Stimulated activated naive CD8-positive, alpha-beta T cell treated with anti-CD3 and anti-CD28 coated beads, Interleukin-15, Interleukin-2, amounts not matched to agents 100 ng/mL and 50 ng/mL, for 24 hours (primary cell): Measurements from ENCODE around the gene FAM168A.

Source experiments
- H3K27ac Mint-ChIP-seq: one replicate; pipeline ENCODE4 v1.8.0; 2021; ENCODE audit warnings: mild to moderate bottlenecking, mixed read lengths
- H3K27me3 Mint-ChIP-seq: one replicate; pipeline ENCODE4 v1.8.0; 2021; ENCODE audit warnings: mixed read lengths
- H3K36me3 Mint-ChIP-seq: one replicate; pipeline ENCODE4 v1.8.0; 2021; ENCODE audit warnings: low read depth, mixed read lengths
- H3K4me1 Mint-ChIP-seq: one replicate; pipeline ENCODE4 v1.8.0; 2021; ENCODE audit warnings: low read depth, mixed read lengths
- H3K4me3 Mint-ChIP-seq: one replicate; pipeline ENCODE4 v1.8.0; 2021; ENCODE audit warnings: mild to moderate bottlenecking, mixed read lengths
- H3K9me3 Mint-ChIP-seq: one replicate; pipeline ENCODE4 v1.8.0; 2021; ENCODE audit warnings: mixed read lengths

The FAM168A gene

GRCh38 chr11:73554671-73555320, 43.1 kb downstream of the FAM168A start:
- peaks cover 7% of the 10 kb centered on the region for H3K36me3 Mint-ChIP-seq
- H3K27ac Mint-ChIP-seq, result no peak overlapping the region
- H3K4me3 Mint-ChIP-seq, result no peak overlapping the region
- peaks cover 19% of the 10 kb centered on the region for H3K4me1 Mint-ChIP-seq
- no peaks in the 10 kb centered on the region for H3K27me3 Mint-ChIP-seq
- H3K9me3 Mint-ChIP-seq, result no peaks in the 10 kb centered on the region

- Mint-ChIP-seq H3K9me3 (no peaks in the 10 kb centered on the region), H3K27ac (no peak overlapping the region)
Measured at GRCh38 chr11:73553266-73553665, 44.6 kb downstream of the FAM168A start.

GRCh38 chr11:73551677-73552076, 46.2 kb downstream of the FAM168A start:
- no peak overlapping the region for H3K4me3 Mint-ChIP-seq
- no peaks in the 10 kb centered on the region for H3K9me3 Mint-ChIP-seq
- no peak overlapping the region for H3K27ac Mint-ChIP-seq
- H3K27me3 Mint-ChIP-seq, result no peaks in the 10 kb centered on the region
- H3K36me3 Mint-ChIP-seq, result peaks cover 7% of the 10 kb centered on the region
- H3K4me1 Mint-ChIP-seq, result peaks cover 35% of the 10 kb centered on the region

More at GRCh38 chr11:73553266-73553665, 44.6 kb downstream of the FAM168A start:
- Mint-ChIP-seq H3K27me3 (no peaks in the 10 kb centered on the region), H3K4me1 (peaks cover 23% of the 10 kb centered on the region), H3K36me3 (peaks cover 7% of the 10 kb centered on the region), H3K4me3 (no peak overlapping the region)

- Mint-ChIP-seq H3K27me3 (no peaks in the 10 kb centered on the region), H3K9me3 (no peaks in the 10 kb centered on the region), H3K4me3 (no peak overlapping the region), H3K27ac (no peak overlapping the region), H3K4me1 (peaks cover 32% of the 10 kb centered on the region), H3K36me3 (no peaks in the 10 kb centered on the region)
Measured at GRCh38 chr11:73549376-73549775, 48.5 kb downstream of the FAM168A start.

- H3K4me3 Mint-ChIP-seq, result no peak overlapping the region
- no peak overlapping the region for H3K27ac Mint-ChIP-seq
- H3K36me3 Mint-ChIP-seq, result no peaks in the 10 kb centered on the region
- H3K9me3 Mint-ChIP-seq, result no peaks in the 10 kb centered on the region
- no peaks in the 10 kb centered on the region for H3K27me3 Mint-ChIP-seq
- peaks cover 32% of the 10 kb centered on the region for H3K4me1 Mint-ChIP-seq
Measured at GRCh38 chr11:73547706-73548595, 50.0 kb downstream of the FAM168A start.

- Mint-ChIP-seq H3K36me3 (no peaks in the 10 kb centered on the region), H3K27me3 (no peaks in the 10 kb centered on the region), H3K4me3 (no peak overlapping the region), H3K4me1 (peaks cover 24% of the 10 kb centered on the region), H3K9me3 (no peaks in the 10 kb centered on the region), H3K27ac (no peak overlapping the region)
Measured at GRCh38 chr11:73542175-73542574, 55.7 kb downstream of the FAM168A start.

GRCh38 chr11:73539506-73540084, 58.3 kb downstream of the FAM168A start:
- Mint-ChIP-seq H3K4me3 (no peak overlapping the region), H3K9me3 (no peaks in the 10 kb centered on the region), H3K4me1 (peaks cover 20% of the 10 kb centered on the region), H3K27ac (no peak overlapping the region), H3K27me3 (no peaks in the 10 kb centered on the region), H3K36me3 (peaks cover 4% of the 10 kb centered on the region)

- H3K9me3 Mint-ChIP-seq, result no peaks in the 10 kb centered on the region
- H3K27ac Mint-ChIP-seq, result peak overlapping the region; percentile 59
- H3K4me3 Mint-ChIP-seq, result no peak overlapping the region
- H3K36me3 Mint-ChIP-seq, result peaks cover 8% of the 10 kb centered on the region
- no peaks in the 10 kb centered on the region for H3K27me3 Mint-ChIP-seq
- peaks cover 20% of the 10 kb centered on the region for H3K4me1 Mint-ChIP-seq
Measured at GRCh38 chr11:73538381-73538872, 59.5 kb downstream of the FAM168A start.

- H3K4me3 Mint-ChIP-seq, result no peak overlapping the region
- H3K36me3 Mint-ChIP-seq, result peaks cover 8% of the 10 kb centered on the region
- H3K27me3 Mint-ChIP-seq, result no peaks in the 10 kb centered on the region
- no peaks in the 10 kb centered on the region for H3K9me3 Mint-ChIP-seq
- peaks cover 20% of the 10 kb centered on the region for H3K4me1 Mint-ChIP-seq
- peak overlapping the region; percentile 12 for H3K27ac Mint-ChIP-seq
Measured at GRCh38 chr11:73537969-73538368, 59.9 kb downstream of the FAM168A start.

GRCh38 chr11:73536961-73537360, 61.0 kb downstream of the FAM168A start:
- Mint-ChIP-seq H3K9me3 (no peaks in the 10 kb centered on the region), H3K4me1 (peaks cover 20% of the 10 kb centered on the region), H3K27me3 (no peaks in the 10 kb centered on the region), H3K36me3 (peaks cover 8% of the 10 kb centered on the region), H3K27ac (no peak overlapping the region), H3K4me3 (no peak overlapping the region)

- Mint-ChIP-seq H3K4me3 (no peak overlapping the region), H3K9me3 (no peaks in the 10 kb centered on the region), H3K36me3 (peaks cover 8% of the 10 kb centered on the region), H3K4me1 (peaks cover 18% of the 10 kb centered on the region), H3K27me3 (no peaks in the 10 kb centered on the region), H3K27ac (no peak overlapping the region)
Measured at GRCh38 chr11:73532310-73532709, 65.6 kb downstream of the FAM168A start.

GRCh38 chr11:73531386-73531785, 66.5 kb downstream of the FAM168A start:
- Mint-ChIP-seq H3K27ac (no peak overlapping the region), H3K36me3 (peaks cover 8% of the 10 kb centered on the region), H3K27me3 (no peaks in the 10 kb centered on the region), H3K4me3 (no peak overlapping the region), H3K4me1 (peaks cover 26% of the 10 kb centered on the region), H3K9me3 (no peaks in the 10 kb centered on the region)

GRCh38 chr11:73530109-73530508, 67.8 kb downstream of the FAM168A start:
- Mint-ChIP-seq H3K36me3 (peaks cover 4% of the 10 kb centered on the region), H3K4me1 (peaks cover 26% of the 10 kb centered on the region), H3K27me3 (no peaks in the 10 kb centered on the region), H3K9me3 (no peaks in the 10 kb centered on the region), H3K4me3 (no peak overlapping the region), H3K27ac (no peak overlapping the region)

GRCh38 chr11:73529204-73529530, 68.7 kb downstream of the FAM168A start:
- Mint-ChIP-seq H3K9me3 (no peaks in the 10 kb centered on the region), H3K4me3 (no peak overlapping the region), H3K4me1 (peaks cover 26% of the 10 kb centered on the region), H3K27ac (no peak overlapping the region), H3K27me3 (no peaks in the 10 kb centered on the region), H3K36me3 (peaks cover 4% of the 10 kb centered on the region)
